ENCODE data around the gene DHRS9.
"Not testable (repeated sequence)": the region's sequence is repeated elsewhere in the genome, so short reads cannot be mapped to it uniquely, and the experiment has no call there.

Gene DHRS9

GRCh38 chr2:169129703-169130243, 60.4 kb downstream of the DHRS9 start:
- no peaks in the 10 kb centered on the region for H3K36me3 ChIP-seq (ENCODE audit: low read length)
- no peaks in the 10 kb centered on the region for H4K20me1 ChIP-seq (ENCODE audit: low read depth, low read length)
- no peaks in the 10 kb centered on the region for H3K27me3 ChIP-seq (ENCODE audit: low read length)
- no peak overlapping the region for H3K4me2 ChIP-seq (ENCODE audit: low read depth, low read length, poor library complexity, severe bottlenecking)
- TF ChIP-seq EZH2phosphoT487 (conservative IDR thresholded peaks at IDR 0.05; ENCODE audit: low read length): no peak
- TF ChIP-seq, protein P1, sequence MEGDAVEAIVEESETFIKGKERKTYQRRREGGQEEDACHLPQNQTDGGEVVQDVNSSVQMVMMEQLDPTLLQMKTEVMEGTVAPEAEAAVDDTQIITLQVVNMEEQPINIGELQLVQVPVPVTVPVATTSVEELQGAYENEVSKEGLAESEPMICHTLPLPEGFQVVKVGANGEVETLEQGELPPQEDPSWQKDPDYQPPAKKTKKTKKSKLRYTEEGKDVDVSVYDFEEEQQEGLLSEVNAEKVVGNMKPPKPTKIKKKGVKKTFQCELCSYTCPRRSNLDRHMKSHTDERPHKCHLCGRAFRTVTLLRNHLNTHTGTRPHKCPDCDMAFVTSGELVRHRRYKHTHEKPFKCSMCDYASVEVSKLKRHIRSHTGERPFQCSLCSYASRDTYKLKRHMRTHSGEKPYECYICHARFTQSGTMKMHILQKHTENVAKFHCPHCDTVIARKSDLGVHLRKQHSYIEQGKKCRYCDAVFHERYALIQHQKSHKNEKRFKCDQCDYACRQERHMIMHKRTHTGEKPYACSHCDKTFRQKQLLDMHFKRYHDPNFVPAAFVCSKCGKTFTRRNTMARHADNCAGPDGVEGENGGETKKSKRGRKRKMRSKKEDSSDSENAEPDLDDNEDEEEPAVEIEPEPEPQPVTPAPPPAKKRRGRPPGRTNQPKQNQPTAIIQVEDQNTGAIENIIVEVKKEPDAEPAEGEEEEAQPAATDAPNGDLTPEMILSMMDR (IDR thresholded peaks at IDR 0.05; ENCODE audit: insufficient read depth, low read length, poor library complexity, severe bottlenecking): no peak
- no peaks in the 10 kb centered on the region for H3K9me3 ChIP-seq (ENCODE audit: insufficient read depth, low read length)
- no peaks in the 10 kb centered on the region for H3K79me2 ChIP-seq (ENCODE audit: insufficient read depth, low read length)
- H3K4me3 ChIP-seq (ENCODE audit: insufficient read depth, low read length, poor library complexity, severe bottlenecking): no peak overlapping the region
- no peak overlapping the region for H2AFZ ChIP-seq (ENCODE audit: low read depth, low read length, severe bottlenecking)
- no peaks in the 10 kb centered on the region for H3K9me2 ChIP-seq (replicated peaks; ENCODE audit: insufficient read depth, low read length)
- H3K9ac ChIP-seq (ENCODE audit: low read length): no peak overlapping the region
- no peaks in the 10 kb centered on the region for H3F3A ChIP-seq (ENCODE audit: insufficient read depth)
- no peak overlapping the region for H3K27ac ChIP-seq (ENCODE audit: low read depth, low read length)

DNA sequence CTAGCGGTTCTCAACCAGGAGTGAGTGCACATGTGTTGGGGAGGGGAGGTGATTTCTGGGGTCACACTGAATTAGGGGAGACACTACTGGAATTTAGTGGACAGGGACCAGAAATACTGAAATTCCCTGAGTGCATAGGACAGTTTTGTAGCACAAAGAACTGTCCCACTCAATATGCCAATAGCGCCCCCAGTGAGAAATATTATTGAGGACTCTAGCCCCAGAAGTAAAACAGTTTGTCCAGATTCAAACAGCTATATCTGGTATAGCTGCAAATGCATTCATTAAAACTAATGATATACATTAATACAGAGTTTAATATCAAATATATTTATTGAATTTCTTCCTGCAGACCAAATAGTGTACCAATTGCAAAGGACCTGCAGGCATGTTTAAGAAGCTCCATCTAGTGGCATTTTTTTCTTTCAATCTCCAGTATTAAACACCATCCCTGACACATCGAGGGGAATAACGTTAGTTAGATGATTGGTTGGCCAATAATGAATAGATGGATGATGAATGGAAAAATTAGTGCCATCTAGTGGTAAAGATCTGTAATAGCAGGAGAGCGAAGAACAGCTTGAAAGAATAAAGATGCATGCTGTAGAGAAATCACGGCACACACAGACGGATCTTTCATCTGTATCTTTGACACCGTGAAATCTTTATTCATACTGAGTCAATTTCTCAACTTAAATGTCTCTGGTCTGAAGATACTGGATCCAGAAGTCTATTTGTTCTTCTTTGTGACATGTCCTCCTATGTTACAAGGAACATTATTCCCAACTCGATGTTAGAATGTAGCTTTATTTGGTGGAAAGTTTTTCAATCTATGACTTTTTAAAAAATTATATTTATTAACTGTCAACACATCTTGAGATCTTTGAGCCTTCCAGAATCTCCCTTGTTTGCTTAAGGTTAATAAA, 62.5 kb downstream of the DHRS9 start:
- no peaks in the 10 kb centered on the region for H3K9me2 ChIP-seq (replicated peaks; ENCODE audit: insufficient read depth, low read length)
- H3F3A ChIP-seq (ENCODE audit: insufficient read depth): no peaks in the 10 kb centered on the region
- no peak overlapping the region for H2AFZ ChIP-seq (ENCODE audit: low read depth, low read length, severe bottlenecking)
- no peak for TF ChIP-seq EZH2phosphoT487 (conservative IDR thresholded peaks at IDR 0.05; ENCODE audit: low read length)
- TF ChIP-seq, protein P1 (IDR thresholded peaks at IDR 0.05; ENCODE audit: insufficient read depth, low read length, poor library complexity, severe bottlenecking): peak; percentile 41
- no peak overlapping the region for H3K9ac ChIP-seq (ENCODE audit: low read length)
- no peaks in the 10 kb centered on the region for H4K20me1 ChIP-seq (ENCODE audit: low read depth, low read length)
- no peaks in the 10 kb centered on the region for H3K9me3 ChIP-seq (ENCODE audit: insufficient read depth, low read length)
- no peak overlapping the region for H3K27ac ChIP-seq (ENCODE audit: low read depth, low read length)
- H3K79me2 ChIP-seq (ENCODE audit: insufficient read depth, low read length): no peaks in the 10 kb centered on the region
- no peaks in the 10 kb centered on the region for H3K36me3 ChIP-seq (ENCODE audit: low read length)
- no peak overlapping the region for H3K4me3 ChIP-seq (ENCODE audit: insufficient read depth, low read length, poor library complexity, severe bottlenecking)
- H3K27me3 ChIP-seq (ENCODE audit: low read length): no peaks in the 10 kb centered on the region
- no peak overlapping the region for H3K4me2 ChIP-seq (ENCODE audit: low read depth, low read length, poor library complexity, severe bottlenecking)

- H3K36me3 ChIP-seq (ENCODE audit: low read length); H3F3A ChIP-seq (ENCODE audit: insufficient read depth); H3K79me2 ChIP-seq (ENCODE audit: insufficient read depth, low read length): not testable (repeated sequence)
Observed at GRCh38 chr2:169134272-169134671, 64.9 kb downstream of the DHRS9 start.

GRCh38 chr2:169136428-169136827, 67.1 kb downstream of the DHRS9 start:
- H4K20me1 ChIP-seq (ENCODE audit: low read depth, low read length); H3K27ac ChIP-seq (ENCODE audit: low read depth, low read length); H3K9me3 ChIP-seq (ENCODE audit: insufficient read depth, low read length); H2AFZ ChIP-seq (ENCODE audit: low read depth, low read length, severe bottlenecking); H3K27me3 ChIP-seq (ENCODE audit: low read length); H3K9ac ChIP-seq (ENCODE audit: low read length); H3K4me2 ChIP-seq (ENCODE audit: low read depth, low read length, poor library complexity, severe bottlenecking); H3F3A ChIP-seq (ENCODE audit: insufficient read depth); H3K4me3 ChIP-seq (ENCODE audit: insufficient read depth, low read length, poor library complexity, severe bottlenecking); H3K79me2 ChIP-seq (ENCODE audit: insufficient read depth, low read length); H3K36me3 ChIP-seq (ENCODE audit: low read length); H3K9me2 ChIP-seq (replicated peaks; ENCODE audit: insufficient read depth, low read length): not testable (repeated sequence)

More at GRCh38 chr2:169134272-169134671, 64.9 kb downstream of the DHRS9 start:
- H3K27ac ChIP-seq (ENCODE audit: low read depth, low read length); H3K27me3 ChIP-seq (ENCODE audit: low read length); H3K4me2 ChIP-seq (ENCODE audit: low read depth, low read length, poor library complexity, severe bottlenecking); H3K9me3 ChIP-seq (ENCODE audit: insufficient read depth, low read length); H3K9me2 ChIP-seq (replicated peaks; ENCODE audit: insufficient read depth, low read length); H3K9ac ChIP-seq (ENCODE audit: low read length); H4K20me1 ChIP-seq (ENCODE audit: low read depth, low read length); H2AFZ ChIP-seq (ENCODE audit: low read depth, low read length, severe bottlenecking); H3K4me3 ChIP-seq (ENCODE audit: insufficient read depth, low read length, poor library complexity, severe bottlenecking): not testable (repeated sequence)
